HepG2 (cell line): Measurements from ENCODE around the gene BRD3. TPM values are rescaled to one million over a fixed set of nuclear protein-coding genes. Genes with fewer than 3 reads are reported as not detected.

Experiments
- AGO2 ChIP-seq: fragments of 200-400 bp; formaldehyde crosslinking; optimal IDR thresholded peaks from 2 replicates; pipeline ENCODE3; 2017; ENCODE audit warnings: mild to moderate bottlenecking, low read depth, low read length, moderate library complexity
- CREBL2 ChIP-seq: sonication (generic); formaldehyde crosslinking; IDR thresholded peaks from 2 replicates; pipeline ENCODE4 v1.8.1; 2023; ENCODE audit warnings: missing genetic modification reagents, mild to moderate bottlenecking, borderline replicate concordance
- GATAD2A ChIP-seq: IDR thresholded peaks from 2 replicates; pipeline ENCODE4 v1.6.1; 2016
- HIC2 ChIP-seq: sonication (generic); formaldehyde crosslinking; IDR thresholded peaks from 2 replicates; pipeline ENCODE4 v1.9.0; 2022; ENCODE audit warnings: low read depth, missing genetic modification reagents
- HOXD1 ChIP-seq: sonication (generic); formaldehyde crosslinking; IDR thresholded peaks from 2 replicates; pipeline ENCODE4 v1.5.0; 2020; ENCODE audit warnings: missing genetic modification reagents
- IKZF5 ChIP-seq: IDR thresholded peaks from 2 replicates; pipeline ENCODE4 v1.6.1; 2018; ENCODE audit warnings: missing genetic modification reagents, mild to moderate bottlenecking, missing compliant biosample characterization
- MTF2 ChIP-seq: sonication (generic); formaldehyde crosslinking; IDR thresholded peaks from 2 replicates; pipeline ENCODE4 v1.5.0; 2020; ENCODE audit warnings: missing genetic modification reagents, borderline replicate concordance
- NCOA2 ChIP-seq: sonication (generic); formaldehyde crosslinking; IDR thresholded peaks from 2 replicates; pipeline ENCODE4 v1.8.0; 2022; ENCODE audit warnings: inconsistent platforms
- NFE2L1 ChIP-seq: sonication (generic); formaldehyde crosslinking; IDR thresholded peaks from 2 replicates; pipeline ENCODE4 v1.4.0; 2020; ENCODE audit warnings: missing genetic modification reagents, mild to moderate bottlenecking, borderline replicate concordance
- PAXIP1 ChIP-seq: sonication (generic); formaldehyde crosslinking; conservative IDR thresholded peaks from 2 replicates; pipeline ENCODE4 v1.4.0; 2020; ENCODE audit warnings: mild to moderate bottlenecking, missing genetic modification reagents, moderate library complexity
- RARA ChIP-seq: IDR thresholded peaks from 2 replicates; pipeline ENCODE4 v1.6.1; 2016; ENCODE audit warnings: missing genetic modification reagents, missing compliant biosample characterization
- SAFB2 ChIP-seq: sonication (generic); formaldehyde crosslinking; IDR thresholded peaks from 2 replicates; pipeline ENCODE4 v1.5.1; 2020; ENCODE audit warnings: missing genetic modification reagents, low read depth, mild to moderate bottlenecking, borderline replicate concordance
- SIN3A ChIP-seq: IDR thresholded peaks from 2 replicates; pipeline ENCODE4 v1.6.1; 2011; ENCODE audit warnings: low read depth, mild to moderate bottlenecking, control low read depth, low read length, borderline replicate concordance
- SOX13 ChIP-seq, 3 experiments: fragments of 450-650 bp in 1 of 3; sonication (generic) in 1 of 3; formaldehyde crosslinking in 1 of 3; IDR thresholded peaks in 2 of 3; conservative IDR thresholded peaks in 1 of 3; 2 replicates each; pipeline versions ENCODE4 v1.5.0 to v1.6.1; 2016 to 2020; ENCODE audit warnings: antibody characterized with exemption in 1 of 3, mild to moderate bottlenecking in 1 of 3, missing compliant biosample characterization in 1 of 3, missing genetic modification reagents in 1 of 3, moderate library complexity in 1 of 3
- TFDP1 ChIP-seq: IDR thresholded peaks from 2 replicates; pipeline ENCODE4 v1.6.1; 2016; ENCODE audit warnings: missing compliant biosample characterization, missing genetic modification reagents, borderline replicate concordance
- THAP11 ChIP-seq: IDR thresholded peaks from 2 replicates; pipeline ENCODE4 v1.6.1; 2016; ENCODE audit warnings: missing biosample characterization, missing genetic modification reagents
- ZBTB25 ChIP-seq: IDR thresholded peaks from 2 replicates; pipeline ENCODE4 v1.6.1; 2018; ENCODE audit warnings: missing genetic modification reagents
- ZNF383 ChIP-seq: sonication (generic); formaldehyde crosslinking; IDR thresholded peaks from 2 replicates; pipeline ENCODE4 v1.4.0; 2020; ENCODE audit warnings: missing genetic modification reagents, mild to moderate bottlenecking, borderline replicate concordance
- polyA plus RNA-seq, 8 experiments: library from polyadenylated mRNA; depleted of rRNA in 3 of 8; stranded (reverse) in 7 of 8; unstranded in 1 of 8; fragments of >200 nt; fragmentation: Illumina TruSeq in 4 of 8; extraction: Trizol in 4 of 8; gene quantifications; 2 replicates each; pipeline versions ENCODE4 v1.2.1 to v1.2.3, GENCODE V29; 2011 to 2016; ENCODE audit warnings: low read depth in 4 of 8, missing spikeins in 1 of 8, mixed read lengths in 1 of 8; ENCODE audit not compliant: insufficient read depth in 1 of 8
- total RNA-seq, 5 experiments: library from RNA; depleted of rRNA; stranded (reverse); fragments of >200 nt; fragmentation: Illumina TruSeq; extraction: Trizol; gene quantifications; 2 replicates each; pipeline ENCODE4 v1.2.3, GENCODE V29; 2016; ENCODE audit warnings: low read depth in 1 of 5

The BRD3 gene
- total and polyA plus RNA-seq, 2 of the 13 experiments (the other 11 are each of a cell fraction or from before 2014, with no cell fraction given): 5.9 to 12.9 TPM

GRCh38 chr9:134010310-134011173 is 57.3 kb downstream of the BRD3 start (continued):
- TF ChIP-seq NFE2L1 (CRISPR knock-in tag) (no peak), GATAD2A (CRISPR knock-in tag) (0 out of 2 replicates have a peak, but pooled peaks have one; percentile 20), IKZF5 (CRISPR knock-in tag) (0 out of 2 replicates have a peak, but pooled peaks have one; percentile 34), RARA (CRISPR knock-in tag) (0 out of 2 replicates have a peak, but pooled peaks have one; percentile 12), HOXD1 (no peak), SAFB2 (CRISPR knock-in tag) (no peak), SOX13 (IDR thresholded peaks at IDR 0.05) (no peak), SOX13 (CRISPR knock-in tag; conservative IDR thresholded peaks at IDR 0.05 in 1 of 2, IDR thresholded peaks at IDR 0.05 in 1 of 2) (0 out of 4 replicates have a peak, but pooled peaks of 1 of the 2 experiments have one; percentile 9), ZBTB25 (0 out of 2 replicates have a peak, but pooled peaks have one; percentile 58), HIC2 (CRISPR knock-in tag) (0 out of 2 replicates have a peak, but pooled peaks have one; percentile 25), THAP11 (0 out of 2 replicates have a peak, but pooled peaks have one; percentile 18), NCOA2 (CRISPR knock-in tag) (no peak), TFDP1 (CRISPR knock-in tag) (0 out of 2 replicates have a peak, but pooled peaks have one; percentile 28), MTF2 (CRISPR knock-in tag) (no peak), PAXIP1 (0 out of 2 replicates have a peak, but pooled peaks have one; percentile 18), SIN3A (no peak), CREBL2 (CRISPR knock-in tag) (no peak), AGO2 (no peak), ZNF383 (no peak)
